Spleen (tissue), 11 donors: ENCODE measurements around the gene SOX6. TPM values are rescaled to one million over a fixed set of nuclear protein-coding genes. Genes with fewer than 3 reads are reported as not detected.

Source experiments
- DNase-seq: peaks from one replicate; pipeline ENCODE4 v3.0.0-alpha.2; 2020
- H3K27ac ChIP-seq, 8 donors: fragments of 200-600 bp; sonication (generic) in 7 of 8; 1 replicate in 4 of 8; 2 replicates in 4 of 8; pipeline versions ENCODE4 v1.5.0 to v1.8.0; 2016 to 2021; ENCODE audit warnings: inconsistent platforms in 4 of 8, mild to moderate bottlenecking in 4 of 8, moderate library complexity in 1 of 8
- H3K27me3 ChIP-seq, 7 donors: fragments of 200-600 bp; sonication (generic) in 6 of 7; replicated peaks in 1 of 7; 1 replicate in 4 of 7; 2 replicates in 3 of 7; pipeline versions ENCODE4 v1.5.0 to v1.8.0; 2016 to 2021; ENCODE audit warnings: inconsistent platforms in 3 of 7, mild to moderate bottlenecking in 1 of 7
- H3K36me3 ChIP-seq, 6 donors: fragments of 200-600 bp; sonication (generic) in 5 of 6; 1 replicate in 4 of 6; 2 replicates in 2 of 6; pipeline versions ENCODE4 v1.5.0 to v1.8.0; 2016 to 2021; ENCODE audit warnings: inconsistent platforms in 2 of 6
- H3K4me1 ChIP-seq, 6 donors: fragments of 200-600 bp; sonication (generic) in 5 of 6; 1 replicate in 3 of 6; 2 replicates in 3 of 6; pipeline versions ENCODE4 v1.5.0 to v1.8.0; 2016 to 2021; ENCODE audit warnings: inconsistent platforms in 3 of 6
- H3K4me3 ChIP-seq, 8 donors: fragments of 200-600 bp; sonication (generic) in 7 of 8; 1 replicate in 4 of 8; 2 replicates in 4 of 8; pipeline versions ENCODE4 v1.5.0 to v1.8.0; 2016 to 2021; ENCODE audit warnings: inconsistent platforms in 4 of 8, mild to moderate bottlenecking in 4 of 8, moderate library complexity in 2 of 8
- H3K9me3 ChIP-seq, 8 donors: fragments of 200-600 bp; sonication (generic) in 7 of 8; 1 replicate in 4 of 8; 2 replicates in 4 of 8; pipeline versions ENCODE4 v1.5.0 to v1.8.0; 2016 to 2021; ENCODE audit warnings: inconsistent platforms in 4 of 8
- POLR2A ChIP-seq, 3 donors: fragments of 450-650 bp; IDR thresholded peaks; one replicate each; pipeline ENCODE4 v1.5.1; 2017; ENCODE audit warnings: antibody characterized with exemption in 3 of 3, mild to moderate bottlenecking in 1 of 3
- POLR2AphosphoS5 ChIP-seq, 3 donors: sonication (generic); formaldehyde crosslinking; IDR thresholded peaks; one replicate each; pipeline ENCODE4 v1.5.1; 2017; ENCODE audit warnings: antibody characterized with exemption in 3 of 3
- whole genome bisulfite sequencing, 5 donors: extraction: QIAGEN DNeasy Blood & Tissue Kit in 3 of 5; methylation state at CpG; one replicate each; pipeline versions ENCODE4 v1.1.5 to v1.1.7; 2013 to 2018; 5-methylcytosine and 5-hydroxymethylcytosine counted together
- intact Hi-C: fragments of 100-400 bp; cut with DNase I; formaldehyde crosslinking; loops from one replicate; pipeline ENCODE4 v1.15.0; 2023; ENCODE audit warnings: low total_unique reads
- polyA plus RNA-seq, 3 donors: library from polyadenylated mRNA; stranded (reverse); fragments of 200-250 nt; gene quantifications; one replicate each; pipeline ENCODE4 v1.2.1, GENCODE V29; 2013
- total RNA-seq, 7 donors: library from RNA; depleted of rRNA in 3 of 7; stranded (reverse); fragments of >200 nt in 3 of 7; fragmentation: NEBNext Ultra II Directional in 4 of 7; extraction: Animal tissue kit (Norgen Biotek cat#: 25700) in 4 of 7; gene quantifications; one replicate each; pipeline versions ENCODE4 v1.1.0 to v1.2.1, GENCODE V29; 2016 to 2021
- TF ChIP-seq, protein P1 (sequence below), 11 experiments: fragments of 200-600 bp in 7 of 11; fragments of 450-650 bp in 4 of 11; sonication (generic) in 4 of 11; IDR thresholded peaks in 8 of 11; conservative IDR thresholded peaks in 3 of 11; 1 replicate in 7 of 11; 2 replicates in 4 of 11; pipeline versions ENCODE4 v1.4.0 to v1.8.0; 2016 to 2021; ENCODE audit warnings: antibody characterized with exemption in 11 of 11, inconsistent platforms in 4 of 11, mild to moderate bottlenecking in 1 of 11
- donor health status: healthy with polysubstance abuse.
- donor health status: DM: no; HTN: no; CAD: no; lungs with moderate emphysema.
- donor health status: DM: no; HTN: no; CAD: no.
- donor health status: Bipolar disorder and iron deficiency.
- donor health status: healthy.
- donor health status: DM: no; HTN: no; CAD: no.
- donor health status: DM: yes; HTN: yes; CAD: no.

SOX6 gene
- total and polyA plus RNA-seq, 10 donors, result 0.11 to 12.4 (median 3.7) TPM

DNA sequence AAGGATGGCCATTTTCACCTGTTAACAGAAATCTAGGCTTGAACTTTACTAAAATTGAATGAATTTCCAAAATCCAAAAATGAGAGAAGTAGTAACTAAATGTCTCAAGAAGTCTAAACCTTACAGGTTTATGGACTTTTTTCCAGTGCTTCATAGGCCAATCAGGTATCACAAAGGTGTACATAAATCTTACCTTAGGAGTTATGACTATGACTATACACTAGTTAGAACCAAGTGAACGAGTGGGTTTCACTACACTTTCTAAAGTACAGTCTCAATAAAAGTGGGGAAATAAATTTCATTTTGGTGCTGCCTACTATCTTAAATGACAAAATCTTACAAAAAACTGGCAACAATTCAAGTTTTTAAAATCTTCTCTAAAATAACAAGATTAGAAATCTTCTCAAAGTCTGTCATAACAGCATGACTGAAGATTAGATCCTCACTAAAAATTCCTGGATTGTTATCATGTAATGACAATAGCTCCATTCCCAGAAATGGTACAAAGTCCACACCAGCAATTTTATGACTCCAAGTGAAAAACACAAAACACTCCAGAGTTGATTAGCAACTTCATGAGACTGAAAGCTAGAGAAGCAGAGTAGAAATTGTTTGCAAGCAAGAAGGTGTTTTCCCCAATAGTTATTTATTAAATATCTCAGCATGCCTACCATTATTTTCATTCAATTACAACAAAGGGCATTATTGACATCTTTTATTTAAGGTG lies 20.9 kb downstream of the SOX6 start:
- H3K36me3 ChIP-seq, result no peaks in the 10 kb centered on the region
- no peak overlapping the region for H3K27ac ChIP-seq
- H3K4me1 ChIP-seq, result no peaks in the 10 kb centered on the region
- 56 to 83% (median 68%) methylated on average over 1 of the region's 1 CpG for WGBS, 5 donors
- H3K4me3 ChIP-seq, result no peak overlapping the region
- TF ChIP-seq POLR2A (IDR thresholded peaks at IDR 0.05) (no peak), POLR2AphosphoS5 (IDR thresholded peaks at IDR 0.05) (no peak)
- TF ChIP-seq, protein P1, sequence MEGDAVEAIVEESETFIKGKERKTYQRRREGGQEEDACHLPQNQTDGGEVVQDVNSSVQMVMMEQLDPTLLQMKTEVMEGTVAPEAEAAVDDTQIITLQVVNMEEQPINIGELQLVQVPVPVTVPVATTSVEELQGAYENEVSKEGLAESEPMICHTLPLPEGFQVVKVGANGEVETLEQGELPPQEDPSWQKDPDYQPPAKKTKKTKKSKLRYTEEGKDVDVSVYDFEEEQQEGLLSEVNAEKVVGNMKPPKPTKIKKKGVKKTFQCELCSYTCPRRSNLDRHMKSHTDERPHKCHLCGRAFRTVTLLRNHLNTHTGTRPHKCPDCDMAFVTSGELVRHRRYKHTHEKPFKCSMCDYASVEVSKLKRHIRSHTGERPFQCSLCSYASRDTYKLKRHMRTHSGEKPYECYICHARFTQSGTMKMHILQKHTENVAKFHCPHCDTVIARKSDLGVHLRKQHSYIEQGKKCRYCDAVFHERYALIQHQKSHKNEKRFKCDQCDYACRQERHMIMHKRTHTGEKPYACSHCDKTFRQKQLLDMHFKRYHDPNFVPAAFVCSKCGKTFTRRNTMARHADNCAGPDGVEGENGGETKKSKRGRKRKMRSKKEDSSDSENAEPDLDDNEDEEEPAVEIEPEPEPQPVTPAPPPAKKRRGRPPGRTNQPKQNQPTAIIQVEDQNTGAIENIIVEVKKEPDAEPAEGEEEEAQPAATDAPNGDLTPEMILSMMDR (IDR thresholded peaks at IDR 0.05 in 8 of 11, conservative IDR thresholded peaks at IDR 0.05 in 3 of 11), result no peak
- H3K9me3 ChIP-seq, result no peaks in the 10 kb centered on the region
- DNase-seq, result no peak
- intact Hi-C loops, result no loop called here
- H3K27me3 ChIP-seq, result no peaks in the 10 kb centered on the region

DNA sequence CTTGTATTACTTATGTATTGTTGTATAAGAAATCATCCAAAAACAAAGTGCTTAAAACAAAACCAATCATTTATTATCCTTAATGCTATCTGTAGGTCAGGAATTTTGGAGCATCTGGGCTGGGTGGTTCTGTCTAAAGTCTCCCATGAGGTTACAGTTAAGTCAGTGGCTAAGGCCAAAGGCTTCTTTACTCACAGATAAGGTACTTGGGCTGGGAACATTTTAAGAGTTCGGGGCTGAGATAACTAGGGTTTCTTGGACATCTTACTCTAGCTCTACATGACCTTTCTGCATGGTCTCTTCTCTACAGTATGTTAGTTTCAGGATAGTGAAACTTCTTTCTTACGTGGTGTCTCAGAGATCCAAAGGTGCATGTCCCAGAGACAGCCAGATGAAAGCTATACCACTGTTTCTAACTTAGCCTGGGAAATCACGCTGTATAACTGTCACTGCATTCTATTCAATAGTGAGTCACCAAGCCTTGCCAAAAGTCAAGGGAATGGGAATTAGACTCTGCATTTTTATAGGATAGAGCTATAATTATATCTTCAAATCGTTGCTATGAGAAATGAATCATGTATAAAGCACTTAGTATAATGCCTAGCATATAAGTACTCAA lies 29.6 kb downstream of the SOX6 start:
- WGBS, 5 donors, result 72 to 80% (median 76%) methylated on average over 4 of the region's 4 CpGs
- DNase-seq, result no peak
- H3K4me3 ChIP-seq, result no peak overlapping the region
- no peaks in the 10 kb centered on the region for H3K36me3 ChIP-seq
- no peaks in the 10 kb centered on the region for H3K27me3 ChIP-seq
- TF ChIP-seq, protein P1 (IDR thresholded peaks at IDR 0.05 in 8 of 11, conservative IDR thresholded peaks at IDR 0.05 in 3 of 11), result no peak
- no peak for TF ChIP-seq POLR2AphosphoS5 (IDR thresholded peaks at IDR 0.05)
- TF ChIP-seq POLR2A (IDR thresholded peaks at IDR 0.05), result no peak
- no peak overlapping the region for H3K27ac ChIP-seq
- H3K9me3 ChIP-seq, result peaks cover 0 to 11% (median 0%) of the 10 kb centered on the region in 8 donors
- intact Hi-C loops, result no loop called here
- no peaks in the 10 kb centered on the region for H3K4me1 ChIP-seq

DNA sequence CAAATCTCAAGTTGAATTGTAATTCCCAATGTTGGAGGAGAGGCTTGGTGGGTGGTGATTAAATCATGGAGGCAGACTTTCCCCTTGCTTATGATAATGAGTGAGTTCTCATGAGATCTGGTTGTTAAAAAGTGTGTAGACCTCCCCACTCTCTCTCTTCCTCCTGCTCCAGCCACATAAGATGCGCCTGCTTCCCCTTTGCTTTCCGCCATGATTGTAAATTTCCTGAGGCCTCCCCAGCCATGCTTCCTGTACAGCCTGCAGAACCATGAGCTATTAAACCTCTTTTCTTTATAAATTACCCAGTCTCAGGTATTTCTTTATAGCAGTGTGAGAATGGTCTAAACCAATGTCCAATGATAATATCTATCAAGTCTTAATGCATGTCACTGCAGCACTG lies 34.2 kb downstream of the SOX6 start:
- Histone ChIP-seq H3K27me3 (no peaks in the 10 kb centered on the region), H3K36me3 (no peaks in the 10 kb centered on the region), H3K9me3 (peaks cover 0 to 8% (median 0%) of the 10 kb centered on the region in 8 donors), H3K4me1 (no peaks in the 10 kb centered on the region), H3K4me3 (no peak overlapping the region), H3K27ac (no peak overlapping the region)
- no peak for DNase-seq
- intact Hi-C loops, result no loop called here
- TF ChIP-seq POLR2A (IDR thresholded peaks at IDR 0.05), result no peak
- TF ChIP-seq, protein P1 (IDR thresholded peaks at IDR 0.05 in 8 of 11, conservative IDR thresholded peaks at IDR 0.05 in 3 of 11), result no peak
- no peak for TF ChIP-seq POLR2AphosphoS5 (IDR thresholded peaks at IDR 0.05)
- WGBS, 5 donors, result 91 to 98% (median 93%) methylated on average over 2 of the region's 2 CpGs

DNA sequence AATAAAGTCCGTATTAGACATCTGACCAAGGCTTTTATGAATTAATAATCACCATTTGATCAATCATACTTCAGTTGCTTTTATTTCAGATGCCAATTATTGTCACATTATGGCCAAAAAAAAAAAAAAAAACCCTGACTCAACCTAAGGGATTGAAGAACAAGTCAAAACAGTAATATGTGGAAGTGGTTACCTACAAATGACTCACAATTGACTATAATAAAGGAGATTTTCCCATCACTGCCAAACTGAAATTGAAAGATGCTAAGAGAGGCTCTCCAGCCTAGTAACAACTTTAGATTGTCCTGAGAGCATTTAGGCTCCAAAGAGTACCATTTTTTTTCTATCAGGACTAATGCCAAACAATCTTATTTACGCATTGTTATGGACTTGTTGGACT lies 35.2 kb downstream of the SOX6 start:
- DNase-seq, result no peak
- H3K36me3 ChIP-seq, result no peaks in the 10 kb centered on the region
- H3K27me3 ChIP-seq, result no peaks in the 10 kb centered on the region
- WGBS, 5 donors, result 76 to 89% (median 78%) methylated on average over 2 of the region's 2 CpGs
- H3K4me3 ChIP-seq, result no peak overlapping the region
- H3K4me1 ChIP-seq, result no peaks in the 10 kb centered on the region
- H3K9me3 ChIP-seq, result peaks cover 0 to 8% (median 0%) of the 10 kb centered on the region in 8 donors
- intact Hi-C loops, result no loop called here
- no peak overlapping the region for H3K27ac ChIP-seq
- TF ChIP-seq POLR2A (IDR thresholded peaks at IDR 0.05), result no peak
- TF ChIP-seq POLR2AphosphoS5 (IDR thresholded peaks at IDR 0.05), result no peak
- TF ChIP-seq, protein P1 (IDR thresholded peaks at IDR 0.05 in 8 of 11, conservative IDR thresholded peaks at IDR 0.05 in 3 of 11), result no peak
